Mesenchymal stem cell (in vitro differentiated cells and primary cell): ENCODE measurements around the gene HAL.

Experiments used
- DNase-seq: peaks from one replicate; pipeline ENCODE4 v3.0.0-alpha.2; 2013
- H2AFZ ChIP-seq: one replicate; pipeline ENCODE4 v1.6.1; 2013; ENCODE audit warnings: low read depth, mild to moderate bottlenecking, control low read depth, inconsistent platforms, low read length, moderate library complexity
- H2AK5ac ChIP-seq: 2 replicates; pipeline ENCODE4 v1.6.1; 2013; ENCODE audit warnings: low read length, moderate library complexity, mild to moderate bottlenecking, inconsistent platforms; ENCODE audit not compliant: severe bottlenecking
- H2BK120ac ChIP-seq: one replicate; pipeline ENCODE4 v1.6.1; 2013; ENCODE audit warnings: low read depth, mild to moderate bottlenecking, inconsistent platforms, low read length, moderate library complexity
- H2BK12ac ChIP-seq, 2 experiments: one replicate each; pipeline ENCODE4 v1.6.1; 2013; ENCODE audit warnings: inconsistent platforms in 2 of 2, low read length in 2 of 2, mild to moderate bottlenecking in 2 of 2, moderate library complexity in 2 of 2, control low read depth in 1 of 2
- H2BK15ac ChIP-seq: one replicate; pipeline ENCODE4 v1.6.1; 2013; ENCODE audit warnings: mild to moderate bottlenecking, low read depth, inconsistent platforms; ENCODE audit not compliant: poor library complexity, severe bottlenecking
- H2BK5ac ChIP-seq: 2 replicates; pipeline ENCODE4 v1.6.1; 2013; ENCODE audit warnings: low read depth, mild to moderate bottlenecking, low read length, control low read depth, inconsistent platforms; ENCODE audit not compliant: poor library complexity, severe bottlenecking
- H3K14ac ChIP-seq, 2 experiments: one replicate each; pipeline ENCODE4 v1.6.1; 2013; ENCODE audit warnings: inconsistent platforms in 2 of 2, low read length in 2 of 2, control low read depth in 1 of 2, mild to moderate bottlenecking in 1 of 2, moderate library complexity in 1 of 2
- H3K18ac ChIP-seq, 2 experiments: one replicate each; pipeline ENCODE4 v1.6.1; 2013; ENCODE audit warnings: inconsistent platforms in 2 of 2, low read length in 2 of 2, control low read depth in 1 of 2, low read depth in 1 of 2, mild to moderate bottlenecking in 1 of 2
- H3K23ac ChIP-seq, 2 experiments: one replicate each; pipeline ENCODE4 v1.6.1; 2013; ENCODE audit warnings: inconsistent platforms in 2 of 2, low read length in 2 of 2, mild to moderate bottlenecking in 2 of 2, moderate library complexity in 2 of 2, control low read depth in 1 of 2
- H3K27ac ChIP-seq: 2 replicates; pipeline ENCODE4 v1.5.1; 2013; ENCODE audit warnings: mild to moderate bottlenecking, moderate library complexity, low read length, control low read depth, inconsistent platforms; ENCODE audit not compliant: poor library complexity, severe bottlenecking
- H3K27me3 ChIP-seq, 2 experiments: 2 replicates each; pipeline versions ENCODE4 v1.6.1 to v1.7.0; 2013; ENCODE audit warnings: low read length in 2 of 2, mild to moderate bottlenecking in 2 of 2, moderate library complexity in 2 of 2, control low read depth in 1 of 2, inconsistent platforms in 1 of 2; ENCODE audit not compliant: control insufficient read depth in 1 of 2, insufficient read depth in 1 of 2
- H3K36me3 ChIP-seq, 2 experiments: 2 replicates each; pipeline versions ENCODE4 v1.6.1 to v1.7.0; 2013; ENCODE audit warnings: low read length in 2 of 2, control low read depth in 1 of 2, inconsistent platforms in 1 of 2, low read depth in 1 of 2, mild to moderate bottlenecking in 1 of 2; ENCODE audit not compliant: insufficient read depth in 2 of 2, control insufficient read depth in 1 of 2
- H3K4ac ChIP-seq, 2 experiments: one replicate each; pipeline ENCODE4 v1.6.1; 2013; ENCODE audit warnings: inconsistent platforms in 2 of 2, low read length in 2 of 2, mild to moderate bottlenecking in 2 of 2, moderate library complexity in 2 of 2, control low read depth in 1 of 2, low read depth in 1 of 2
- H3K4me1 ChIP-seq: 2 replicates; pipeline ENCODE4 v1.6.1; 2013; ENCODE audit warnings: low read depth, low read length, control low read depth; ENCODE audit not compliant: control insufficient read depth, insufficient read depth
- H3K4me2 ChIP-seq: 2 replicates; pipeline ENCODE4 v1.6.1; 2013; ENCODE audit warnings: low read length, mild to moderate bottlenecking, inconsistent platforms; ENCODE audit not compliant: poor library complexity, severe bottlenecking
- H3K4me3 ChIP-seq, 2 experiments: 2 replicates each; pipeline versions ENCODE4 v1.5.1 to v1.7.0; 2013; ENCODE audit warnings: low read length in 2 of 2, mild to moderate bottlenecking in 2 of 2, control low read depth in 1 of 2, low read depth in 1 of 2; ENCODE audit not compliant: insufficient read depth in 1 of 2
- H3K79me1 ChIP-seq: replicated peaks from 2 replicates; pipeline ENCODE4 v1.6.1; 2013; ENCODE audit warnings: mild to moderate bottlenecking, control low read depth, low read length, inconsistent platforms; ENCODE audit not compliant: poor library complexity, severe bottlenecking
- H3K9ac ChIP-seq: 2 replicates; pipeline ENCODE4 v1.7.0; 2013; ENCODE audit warnings: mild to moderate bottlenecking, low read length, moderate library complexity
- H3K9me3 ChIP-seq: 2 replicates; pipeline ENCODE4 v1.7.0; 2013; ENCODE audit warnings: mild to moderate bottlenecking, low read length; ENCODE audit not compliant: control insufficient read depth
- H4K8ac ChIP-seq: one replicate; pipeline ENCODE4 v1.6.1; 2013; ENCODE audit warnings: inconsistent platforms, mild to moderate bottlenecking, low read length, moderate library complexity
- H4K91ac ChIP-seq: one replicate; pipeline ENCODE4 v1.6.1; 2013; ENCODE audit warnings: mild to moderate bottlenecking, low read length, inconsistent platforms
- WGBS: methylation state at CpG from one replicate; pipeline ENCODE4 v1.1.7; 2013; ENCODE audit warnings: mixed read lengths; 5-methylcytosine and 5-hydroxymethylcytosine counted together

Gene HAL

GRCh38 chr12:95978774-95979173, 17.4 kb downstream of the HAL start:
- Histone ChIP-seq H3K4ac (no peak overlapping the region), H2AFZ (no peak overlapping the region), H3K4me1 (no peaks in the 10 kb centered on the region), H2BK5ac (no peak overlapping the region), H3K9me3 (no peaks in the 10 kb centered on the region), H3K79me1 (no peaks in the 10 kb centered on the region), H4K8ac (no peak overlapping the region), H3K18ac (no peak overlapping the region), H3K14ac (no peak overlapping the region), H3K4me3 (no peak overlapping the region), H2AK5ac (no peak overlapping the region), H2BK120ac (no peak overlapping the region), H2BK12ac (no peak overlapping the region), H3K4me2 (no peak overlapping the region), H3K36me3 (no peaks in the 10 kb centered on the region), H3K27me3 (no peaks in the 10 kb centered on the region), H3K23ac (no peak overlapping the region), H4K91ac (no peak overlapping the region), H3K27ac (no peak overlapping the region), H2BK15ac (no peak overlapping the region), H3K9ac (no peak overlapping the region)
- no peak for DNase-seq
- 98% methylated on average over 3 of the region's 3 CpGs for WGBS

- no peaks in the 10 kb centered on the region for H3K9me3 ChIP-seq
- H4K8ac ChIP-seq, result no peak overlapping the region
- no peaks in the 10 kb centered on the region for H3K4me1 ChIP-seq
- H3K9ac ChIP-seq, result no peak overlapping the region
- H3K4ac ChIP-seq, result no peak overlapping the region
- no peak overlapping the region for H3K18ac ChIP-seq
- no peak overlapping the region for H3K14ac ChIP-seq
- H2BK15ac ChIP-seq, result no peak overlapping the region
- no peaks in the 10 kb centered on the region for H3K36me3 ChIP-seq
- H2AK5ac ChIP-seq, result no peak overlapping the region
- no peak overlapping the region for H2BK12ac ChIP-seq
- no peak for DNase-seq
- H2AFZ ChIP-seq, result no peak overlapping the region
- no peak overlapping the region for H3K4me3 ChIP-seq
- H2BK120ac ChIP-seq, result no peak overlapping the region
- H3K27ac ChIP-seq, result no peak overlapping the region
- no peaks in the 10 kb centered on the region for H3K27me3 ChIP-seq
- no peak overlapping the region for H3K4me2 ChIP-seq
- no peak overlapping the region for H3K23ac ChIP-seq
- no peaks in the 10 kb centered on the region for H3K79me1 ChIP-seq
- 90% methylated on average over 5 of the region's 5 CpGs for WGBS
- H4K91ac ChIP-seq, result no peak overlapping the region
- H2BK5ac ChIP-seq, result no peak overlapping the region
Measured at GRCh38 chr12:95978351-95978750, 17.8 kb downstream of the HAL start.

GRCh38 chr12:95977764-95978305, 18.3 kb downstream of the HAL start:
- no peaks in the 10 kb centered on the region for H3K79me1 ChIP-seq
- no peaks in the 10 kb centered on the region for H3K4me1 ChIP-seq
- no peak overlapping the region for H3K4ac ChIP-seq
- no peak overlapping the region for H3K4me2 ChIP-seq
- no peak overlapping the region for H3K9ac ChIP-seq
- no peak for DNase-seq
- no peak overlapping the region for H2BK120ac ChIP-seq
- H2AFZ ChIP-seq, result no peak overlapping the region
- WGBS, result 88% methylated on average over 11 of the region's 11 CpGs
- no peak overlapping the region for H3K27ac ChIP-seq
- no peak overlapping the region for H4K8ac ChIP-seq
- H2BK5ac ChIP-seq, result no peak overlapping the region
- H2AK5ac ChIP-seq, result no peak overlapping the region
- H4K91ac ChIP-seq, result no peak overlapping the region
- H2BK12ac ChIP-seq, result no peak overlapping the region
- no peaks in the 10 kb centered on the region for H3K27me3 ChIP-seq
- no peak overlapping the region for H3K18ac ChIP-seq
- no peak overlapping the region for H3K14ac ChIP-seq
- no peaks in the 10 kb centered on the region for H3K36me3 ChIP-seq
- no peaks in the 10 kb centered on the region for H3K9me3 ChIP-seq
- no peak overlapping the region for H3K23ac ChIP-seq
- H3K4me3 ChIP-seq, result no peak overlapping the region
- no peak overlapping the region for H2BK15ac ChIP-seq

- 92% methylated on average over 7 of the region's 8 CpGs for WGBS
- H3K9ac ChIP-seq, result no peak overlapping the region
- no peak overlapping the region for H3K18ac ChIP-seq
- H3K23ac ChIP-seq, result no peak overlapping the region
- no peak overlapping the region for H2BK5ac ChIP-seq
- H3K9me3 ChIP-seq, result no peaks in the 10 kb centered on the region
- no peak overlapping the region for H3K4me3 ChIP-seq
- H2BK120ac ChIP-seq, result no peak overlapping the region
- H3K27me3 ChIP-seq, result no peaks in the 10 kb centered on the region
- H3K4me2 ChIP-seq, result no peak overlapping the region
- no peak overlapping the region for H2AFZ ChIP-seq
- H3K36me3 ChIP-seq, result no peaks in the 10 kb centered on the region
- no peaks in the 10 kb centered on the region for H3K79me1 ChIP-seq
- no peak overlapping the region for H2BK12ac ChIP-seq
- no peak for DNase-seq
- H2AK5ac ChIP-seq, result no peak overlapping the region
- no peak overlapping the region for H4K8ac ChIP-seq
- no peak overlapping the region for H4K91ac ChIP-seq
- no peak overlapping the region for H2BK15ac ChIP-seq
- H3K27ac ChIP-seq, result no peak overlapping the region
- no peak overlapping the region for H3K14ac ChIP-seq
- no peak overlapping the region for H3K4ac ChIP-seq
- H3K4me1 ChIP-seq, result no peaks in the 10 kb centered on the region
Measured at GRCh38 chr12:95976416-95976832, 19.7 kb downstream of the HAL start.
